Naive thymus-derived CD4-positive, alpha-beta T cell (primary cell): ENCODE data around the gene CDH4. TPM values are rescaled to one million over a fixed set of nuclear protein-coding genes. Genes with fewer than 3 reads are reported as not detected.

ENCODE experiments used
- ATAC-seq: fragments of 150-1000 bp; cut with Tn5 transposase; 2 replicates; pipeline ENCODE4 v1.10.0; 2021; ENCODE audit warnings: mild to moderate bottlenecking, moderate library complexity
- CTCF ChIA-PET: fragments of 350-600 bp; sonication (Branson Sonifier 250); formaldehyde crosslinking; loops from one replicate; lab custom pipeline; 2021; ENCODE audit warnings: antibody characterized with exemption; lab: Charles Lee
- POLR2A ChIA-PET: fragments of 350-600 bp; sonication (Branson Sonifier 250); formaldehyde crosslinking; loops from one replicate; lab custom pipeline; 2021; ENCODE audit warnings: antibody characterized with exemption, inconsistent platforms; lab: Charles Lee
- DNase-seq, 9 donors: peaks; one replicate each; pipeline versions ENCODE4 v3.0.0 to v3.0.0-alpha.2; 2020 to 2022; ENCODE audit warnings: mixed read lengths in 1 of 9
- H3K27ac ChIP-seq: one replicate; pipeline ENCODE4 v1.7.0; 2013; ENCODE audit warnings: mild to moderate bottlenecking, low read depth, low read length, moderate library complexity
- H3K27me3 ChIP-seq, 2 donors: one replicate each; pipeline ENCODE4 v1.7.0; 2013; ENCODE audit warnings: low read length in 2 of 2, mild to moderate bottlenecking in 2 of 2, moderate library complexity in 2 of 2; ENCODE audit not compliant: control insufficient read depth in 2 of 2, insufficient read depth in 2 of 2
- H3K36me3 ChIP-seq, 3 experiments: 1 replicate in 2 of 3; 2 replicates in 1 of 3; pipeline ENCODE4 v1.7.0; 2013; ENCODE audit warnings: low read length in 3 of 3, mild to moderate bottlenecking in 3 of 3, moderate library complexity in 1 of 3; ENCODE audit not compliant: insufficient read depth in 3 of 3, control insufficient read depth in 2 of 3
- H3K4me1 ChIP-seq, 2 donors: one replicate each; pipeline ENCODE4 v1.7.0; 2013; ENCODE audit warnings: low read length in 2 of 2, mild to moderate bottlenecking in 2 of 2, moderate library complexity in 1 of 2; ENCODE audit not compliant: control insufficient read depth in 2 of 2, insufficient read depth in 2 of 2
- H3K4me3 ChIP-seq: 2 replicates; pipeline ENCODE4 v1.7.0; 2013; ENCODE audit warnings: mild to moderate bottlenecking, low read length
- H3K9me3 ChIP-seq, 3 experiments: 1 replicate in 2 of 3; 2 replicates in 1 of 3; pipeline ENCODE4 v1.7.0; 2013; ENCODE audit warnings: low read length in 3 of 3; ENCODE audit not compliant: control insufficient read depth in 2 of 3
- H3K27ac Mint-ChIP-seq, 9 donors: one replicate each; pipeline ENCODE4 v1.8.0; 2020 to 2022; ENCODE audit warnings: mixed read lengths in 9 of 9, mild to moderate bottlenecking in 8 of 9, moderate library complexity in 5 of 9, inconsistent platforms in 2 of 9
- H3K27me3 Mint-ChIP-seq, 5 donors: one replicate each; pipeline ENCODE4 v1.8.0; 2021 to 2022; ENCODE audit warnings: mixed read lengths in 5 of 5, mild to moderate bottlenecking in 1 of 5
- H3K36me3 Mint-ChIP-seq, 5 donors: one replicate each; pipeline ENCODE4 v1.8.0; 2020 to 2022; ENCODE audit warnings: mixed read lengths in 5 of 5, mild to moderate bottlenecking in 3 of 5, inconsistent platforms in 1 of 5
- H3K4me1 Mint-ChIP-seq, 7 donors: one replicate each; pipeline ENCODE4 v1.8.0; 2020 to 2022; ENCODE audit warnings: mixed read lengths in 7 of 7, mild to moderate bottlenecking in 3 of 7, inconsistent platforms in 1 of 7
- H3K4me3 Mint-ChIP-seq, 10 donors: one replicate each; pipeline ENCODE4 v1.8.0; 2020 to 2022; ENCODE audit warnings: mild to moderate bottlenecking in 10 of 10, mixed read lengths in 10 of 10, moderate library complexity in 6 of 10, inconsistent platforms in 2 of 10
- H3K9me3 Mint-ChIP-seq, 11 donors: one replicate each; pipeline ENCODE4 v1.8.0; 2020 to 2022; ENCODE audit warnings: mixed read lengths in 11 of 11, mild to moderate bottlenecking in 4 of 11, inconsistent platforms in 1 of 11, moderate library complexity in 1 of 11
- intact Hi-C, 2 donors: fragments of 100-400 bp; cut with micrococcal nuclease; formaldehyde crosslinking; loops; one replicate each; pipeline ENCODE4 v1.15.1; 2023
- polyA plus RNA-seq, 2 donors: library from polyadenylated mRNA; unstranded; fragments of 300-500 nt; fragmentation: Illumina TruSeq; gene quantifications; one replicate each; pipeline ENCODE4 v1.2.3, GENCODE V29; 2021
- total RNA-seq, 6 experiments: library from RNA in 5 of 6; stranded (reverse) in 5 of 6; gene quantifications; 1 replicate in 5 of 6; 2 replicates in 1 of 6; pipeline ENCODE4 v1.2.3 and lab custom pipeline; 2021 to 2026

The CDH4 gene
- total and polyA plus RNA-seq, 7 experiments from 2014 or later, result 0.05 to 0.43 (median 0.14) TPM; not detected in 1

- no peak for ATAC-seq
- CTCF ChIA-PET, result no interaction called here
- no peaks in the 10 kb centered on the region for H3K4me1 Mint-ChIP-seq
- Histone ChIP-seq H3K27me3 (no peaks in the 10 kb centered on the region), H3K9me3 (no peaks in the 10 kb centered on the region), H3K4me1 (no peaks in the 10 kb centered on the region), H3K27ac (no peak overlapping the region), H3K36me3 (no peaks in the 10 kb centered on the region), H3K4me3 (no peak overlapping the region)
- POLR2A ChIA-PET, result no interaction called here
- peaks cover 4 to 54% (median 17%) of the 10 kb centered on the region in 5 donors for H3K27me3 Mint-ChIP-seq
- H3K4me3 Mint-ChIP-seq, result no peak overlapping the region
- peaks cover 0 to 5% (median 0%) of the 10 kb centered on the region in 5 donors for H3K36me3 Mint-ChIP-seq
- no peak for DNase-seq
- peak overlapping the region in 1 of 9 donors; percentile 49 for H3K27ac Mint-ChIP-seq
- intact Hi-C loops, result no loop called here
- H3K9me3 Mint-ChIP-seq, result peaks cover 0 to 7% (median 0%) of the 10 kb centered on the region in 11 donors
These were observed 181.1 kb downstream of the CDH4 start for GRCh38 chr20:61433176-61433575.

DNA sequence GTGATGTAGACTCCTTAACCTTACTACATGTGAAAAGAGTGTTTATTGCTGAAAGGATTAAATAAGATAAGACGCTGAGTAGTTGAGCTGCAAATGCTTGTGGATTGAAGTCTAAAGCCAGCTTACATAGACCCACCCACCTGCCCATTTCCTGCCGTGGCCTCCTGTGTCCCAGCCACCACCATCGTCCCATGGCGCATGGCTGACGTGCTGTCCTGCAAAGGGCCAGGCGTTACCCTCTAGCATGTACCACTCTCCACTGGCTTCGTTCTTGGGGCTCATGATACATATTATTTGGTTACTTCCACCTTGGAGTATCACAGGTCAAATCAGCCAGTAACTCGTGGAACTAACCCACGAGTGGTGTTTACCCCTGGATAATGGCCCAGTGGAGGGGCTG is 181.8 kb downstream of the CDH4 start:
- Mint-ChIP-seq H3K27me3 (peaks cover 4 to 61% (median 19%) of the 10 kb centered on the region in 5 donors), H3K4me3 (no peak overlapping the region), H3K9me3 (peaks cover 0 to 7% (median 0%) of the 10 kb centered on the region in 11 donors), H3K36me3 (peaks cover 0 to 5% (median 0%) of the 10 kb centered on the region in 5 donors), H3K27ac (no peak overlapping the region), H3K4me1 (no peaks in the 10 kb centered on the region)
- Histone ChIP-seq H3K9me3 (no peaks in the 10 kb centered on the region), H3K27me3 (no peaks in the 10 kb centered on the region), H3K36me3 (no peaks in the 10 kb centered on the region), H3K4me3 (no peak overlapping the region), H3K27ac (no peak overlapping the region), H3K4me1 (no peaks in the 10 kb centered on the region)
- CTCF ChIA-PET, result no interaction called here
- ATAC-seq (no peak), DNase-seq (no peak)
- intact Hi-C loops, result no loop called here
- POLR2A ChIA-PET, result no interaction called here

DNA sequence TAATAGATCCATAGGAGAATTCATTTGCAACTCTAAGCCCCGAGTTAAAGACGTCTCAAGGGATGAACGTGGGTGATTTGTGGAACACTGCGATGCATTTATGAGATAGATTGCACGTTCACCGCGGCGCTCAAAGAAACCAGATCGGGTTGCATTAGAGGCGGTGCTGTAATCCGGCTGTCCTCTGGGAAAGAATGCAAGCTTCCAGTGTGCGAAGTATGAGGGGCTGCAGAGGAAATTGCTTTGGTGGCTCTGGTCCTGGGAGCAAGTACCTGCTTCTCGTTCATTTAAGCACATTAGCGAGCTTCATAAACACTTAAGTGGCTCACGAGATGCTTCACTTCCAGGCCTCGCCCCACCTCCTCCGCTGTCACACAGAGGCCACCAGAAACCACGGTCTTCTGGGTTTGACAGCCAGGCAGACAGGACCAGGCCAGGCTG is 182.3 kb downstream of the CDH4 start:
- H3K36me3 ChIP-seq, result no peaks in the 10 kb centered on the region
- H3K27ac Mint-ChIP-seq, result no peak overlapping the region
- H3K27me3 Mint-ChIP-seq, result peaks cover 4 to 59% (median 19%) of the 10 kb centered on the region in 5 donors
- H3K4me3 ChIP-seq, result no peak overlapping the region
- CTCF ChIA-PET, result no interaction called here
- DNase-seq, result no peak
- no peak overlapping the region for H3K27ac ChIP-seq
- no peaks in the 10 kb centered on the region for H3K9me3 ChIP-seq
- intact Hi-C loops, result no loop called here
- H3K4me1 Mint-ChIP-seq, result no peaks in the 10 kb centered on the region
- POLR2A ChIA-PET, result no interaction called here
- H3K9me3 Mint-ChIP-seq, result peaks cover 0 to 7% (median 0%) of the 10 kb centered on the region in 11 donors
- no peak overlapping the region for H3K4me3 Mint-ChIP-seq
- H3K36me3 Mint-ChIP-seq, result peaks cover 0 to 5% (median 0%) of the 10 kb centered on the region in 5 donors
- H3K4me1 ChIP-seq, result no peaks in the 10 kb centered on the region
- ATAC-seq, result no peak
- H3K27me3 ChIP-seq, result no peaks in the 10 kb centered on the region

DNA sequence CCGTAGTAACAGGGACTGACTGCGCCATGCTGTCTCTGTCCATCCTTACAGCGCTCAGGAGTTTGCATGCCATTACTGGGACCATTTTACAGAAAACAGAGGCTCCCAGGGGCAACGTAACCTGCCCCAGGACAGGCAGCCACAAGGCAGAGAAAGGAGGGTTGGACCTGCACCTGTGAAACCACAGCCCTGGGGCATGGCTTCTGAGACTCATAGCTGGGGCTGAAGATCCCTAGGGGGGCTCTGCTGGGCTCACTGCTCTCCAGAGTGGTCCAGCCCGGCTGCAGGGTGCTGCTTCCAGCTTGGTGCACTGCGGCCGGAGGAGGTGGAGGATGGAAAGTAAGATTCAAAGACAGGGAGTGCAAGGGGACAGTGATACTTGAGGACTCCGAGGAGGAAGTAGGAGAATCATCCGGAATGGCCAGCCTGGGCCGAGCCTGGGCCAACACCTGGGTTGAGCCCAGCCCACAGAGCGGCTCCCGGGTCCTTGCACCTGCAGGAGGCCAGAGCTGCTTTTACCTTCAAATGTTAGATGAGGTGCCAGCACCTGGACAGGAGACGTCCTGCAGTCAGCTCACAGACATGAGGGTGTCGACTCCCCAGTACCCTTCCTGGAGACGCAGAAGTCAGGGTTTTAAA is 183.2 kb downstream of the CDH4 start:
- H3K4me3 Mint-ChIP-seq, result no peak overlapping the region
- H3K27me3 Mint-ChIP-seq, result peaks cover 4 to 59% (median 19%) of the 10 kb centered on the region in 5 donors
- Histone ChIP-seq H3K4me1 (no peaks in the 10 kb centered on the region), H3K9me3 (no peaks in the 10 kb centered on the region), H3K27me3 (no peaks in the 10 kb centered on the region), H3K36me3 (no peaks in the 10 kb centered on the region), H3K27ac (no peak overlapping the region), H3K4me3 (no peak overlapping the region)
- ChIA-PET CTCF (no interaction called here), POLR2A (no interaction called here)
- intact Hi-C loops, result no loop called here
- ATAC-seq, result no peak
- H3K9me3 Mint-ChIP-seq, result peaks cover 0 to 7% (median 0%) of the 10 kb centered on the region in 11 donors
- no peaks in the 10 kb centered on the region for H3K4me1 Mint-ChIP-seq
- H3K27ac Mint-ChIP-seq, result no peak overlapping the region
- peaks cover 0 to 5% (median 0%) of the 10 kb centered on the region in 5 donors for H3K36me3 Mint-ChIP-seq
- DNase-seq, result no peak

DNA sequence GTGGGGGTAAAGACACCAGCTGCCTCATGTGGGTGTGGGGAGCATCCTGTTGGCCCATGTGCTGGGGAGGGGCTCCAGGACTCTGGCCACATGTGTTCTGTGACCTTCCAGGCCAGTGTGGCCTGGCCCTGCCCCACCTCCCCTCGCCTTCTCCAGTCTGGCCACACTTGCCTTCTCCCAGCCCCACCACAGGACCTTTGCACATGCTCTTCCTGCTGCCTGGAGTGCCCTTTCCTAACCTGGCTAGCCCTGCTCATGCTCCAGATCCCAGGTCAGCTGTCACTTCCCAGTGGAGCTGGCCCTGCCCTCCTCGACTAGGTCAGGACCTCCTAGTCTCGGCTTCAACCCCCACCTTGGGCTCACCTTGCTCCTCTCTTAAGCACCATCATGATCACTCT is 183.8 kb downstream of the CDH4 start:
- Mint-ChIP-seq H3K27me3 (peaks cover 4 to 59% (median 19%) of the 10 kb centered on the region in 5 donors), H3K36me3 (peaks cover 0 to 5% (median 0%) of the 10 kb centered on the region in 5 donors), H3K4me3 (no peak overlapping the region), H3K9me3 (peaks cover 0 to 7% (median 0%) of the 10 kb centered on the region in 11 donors), H3K27ac (no peak overlapping the region), H3K4me1 (no peaks in the 10 kb centered on the region)
- Histone ChIP-seq H3K27me3 (no peaks in the 10 kb centered on the region), H3K27ac (no peak overlapping the region), H3K36me3 (no peaks in the 10 kb centered on the region), H3K9me3 (no peaks in the 10 kb centered on the region), H3K4me1 (no peaks in the 10 kb centered on the region), H3K4me3 (no peak overlapping the region)
- POLR2A ChIA-PET, result no interaction called here
- intact Hi-C loops, result no loop called here
- DNase-seq (no peak), ATAC-seq (no peak)
- CTCF ChIA-PET, result no interaction called here

DNA sequence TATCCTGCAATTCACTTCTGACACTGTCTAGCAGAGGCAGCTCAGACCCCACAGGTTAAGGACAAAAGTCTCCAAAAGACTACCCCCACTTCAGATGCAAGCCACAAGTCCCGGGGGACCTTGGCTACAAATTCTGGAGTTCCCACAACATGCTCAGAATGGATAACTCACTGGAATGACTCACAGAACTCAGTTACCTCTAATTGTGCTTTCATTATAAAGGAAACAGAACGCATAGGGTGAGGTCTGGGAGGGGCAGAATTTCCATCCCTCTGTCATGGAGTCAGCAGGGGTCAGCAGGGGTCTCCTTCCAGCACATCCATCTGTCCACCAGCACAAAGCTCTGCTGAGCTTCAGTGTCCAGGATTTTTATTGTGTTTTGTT is 184.2 kb downstream of the CDH4 start:
- ATAC-seq (no peak), DNase-seq (no peak)
- no peak overlapping the region for H3K4me3 Mint-ChIP-seq
- Histone ChIP-seq H3K36me3 (no peaks in the 10 kb centered on the region), H3K4me3 (no peak overlapping the region), H3K9me3 (no peaks in the 10 kb centered on the region), H3K4me1 (no peaks in the 10 kb centered on the region), H3K27ac (no peak overlapping the region), H3K27me3 (no peaks in the 10 kb centered on the region)
- H3K4me1 Mint-ChIP-seq, result no peaks in the 10 kb centered on the region
- H3K9me3 Mint-ChIP-seq, result peaks cover 0 to 7% (median 0%) of the 10 kb centered on the region in 11 donors
- intact Hi-C loops, result no loop called here
- POLR2A ChIA-PET, result no interaction called here
- peaks cover 4 to 59% (median 19%) of the 10 kb centered on the region in 5 donors for H3K27me3 Mint-ChIP-seq
- no peak overlapping the region for H3K27ac Mint-ChIP-seq
- CTCF ChIA-PET, result no interaction called here
- H3K36me3 Mint-ChIP-seq, result peaks cover 0 to 5% (median 0%) of the 10 kb centered on the region in 5 donors
